ENCODE data around the gene MAP3K7.

Gene MAP3K7

DNA sequence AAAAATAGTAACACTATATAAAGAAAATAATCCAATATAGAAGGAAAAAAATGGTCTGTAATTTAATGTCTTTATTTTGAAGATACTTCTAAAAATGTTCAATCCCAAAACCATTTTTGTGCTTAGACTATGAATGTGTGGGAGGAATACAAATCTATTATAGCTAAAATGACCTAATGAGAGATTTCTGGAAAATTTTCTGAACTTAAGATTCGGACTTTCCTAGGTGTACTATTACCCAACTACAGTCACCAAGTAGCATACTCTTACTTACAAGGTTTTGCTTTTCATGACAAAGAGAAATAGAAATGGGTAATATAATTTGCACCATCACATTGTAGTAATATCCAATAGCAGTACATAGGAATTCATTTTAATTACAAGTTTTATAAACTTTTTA lies 29.9 kb downstream of the MAP3K7 start:
- Histone ChIP-seq H3K4me3 (ENCODE audit: low read depth in 1 of 5, low read length in 5 of 5) (no peak overlapping the region), H3K9me3 (ENCODE audit: control insufficient read depth in 5 of 5, low read length in 5 of 5) (no peaks in the 10 kb centered on the region), H3K36me3 (ENCODE audit: control insufficient read depth in 5 of 5, insufficient read depth in 5 of 5, low read length in 5 of 5) (peaks cover 49 to 72% (median 56%) of the 10 kb centered on the region in 5 donors)

DNA sequence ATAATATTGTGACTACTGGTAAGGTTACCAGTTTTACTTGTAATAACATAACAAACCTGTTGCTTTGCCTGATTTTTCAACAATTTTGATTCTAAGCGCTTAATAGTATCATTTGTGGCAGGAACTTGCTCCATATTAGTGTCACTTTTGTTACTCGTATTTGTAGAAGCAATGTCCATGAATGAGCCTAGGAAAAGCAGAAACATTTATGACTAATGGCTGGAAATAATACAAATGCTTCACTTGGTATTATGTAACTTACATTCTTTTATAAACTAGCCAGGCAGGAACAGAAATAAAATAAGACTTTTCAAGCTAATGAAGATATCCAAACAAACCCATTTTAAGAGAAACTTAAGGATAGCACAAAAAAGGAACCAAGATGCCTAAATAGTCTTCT lies 38.9 kb downstream of the MAP3K7 start:
- H3K36me3 ChIP-seq (ENCODE audit: control insufficient read depth in 5 of 5, insufficient read depth in 5 of 5, low read length in 5 of 5): peaks cover 62 to 87% (median 79%) of the 10 kb centered on the region in 5 donors
- no peak overlapping the region for H3K4me3 ChIP-seq (ENCODE audit: low read depth in 1 of 5, low read length in 5 of 5)
- H3K9me3 ChIP-seq (ENCODE audit: control insufficient read depth in 5 of 5, low read length in 5 of 5): no peaks in the 10 kb centered on the region
- H3K27me3 ChIP-seq (ENCODE audit: control insufficient read depth in 5 of 5, insufficient read depth in 4 of 5, low read length in 5 of 5): no peaks in the 10 kb centered on the region
- H3K4me1 ChIP-seq (ENCODE audit: control insufficient read depth in 5 of 5, insufficient read depth in 5 of 5, low read length in 5 of 5): no peaks in the 10 kb centered on the region
- H3K9ac ChIP-seq (ENCODE audit: low read length in 5 of 5): no peak overlapping the region
- no peak overlapping the region for H3K27ac ChIP-seq (ENCODE audit: low read depth, low read length)

More for the DNA sequence above, 29.9 kb downstream of the MAP3K7 start:
- Histone ChIP-seq H3K27ac (ENCODE audit: low read depth, low read length) (no peak overlapping the region), H3K4me1 (ENCODE audit: control insufficient read depth in 5 of 5, insufficient read depth in 5 of 5, low read length in 5 of 5) (no peaks in the 10 kb centered on the region), H3K27me3 (ENCODE audit: control insufficient read depth in 5 of 5, insufficient read depth in 4 of 5, low read length in 5 of 5) (no peaks in the 10 kb centered on the region), H3K9ac (ENCODE audit: low read length in 5 of 5) (no peak overlapping the region)

DNA sequence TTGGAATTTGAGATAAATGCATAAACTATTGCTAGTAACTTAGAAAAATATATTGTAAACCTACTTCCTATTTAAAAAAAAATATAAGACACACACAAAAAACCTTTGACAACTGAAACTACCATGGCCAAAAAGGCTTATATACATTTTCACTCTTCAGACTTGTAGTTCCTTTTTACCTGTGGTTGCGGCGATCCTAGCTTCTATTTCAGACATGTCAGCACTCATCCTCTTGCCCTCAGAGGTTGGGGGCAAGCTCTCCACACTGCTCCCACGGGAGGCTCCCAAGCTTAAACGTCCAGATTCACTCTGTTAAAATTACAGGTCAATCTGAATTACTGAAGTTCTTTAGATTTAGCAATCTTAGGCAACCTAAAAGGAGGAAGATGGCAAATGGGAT lies 39.8 kb downstream of the MAP3K7 start:
- Histone ChIP-seq H3K9me3 (ENCODE audit: control insufficient read depth in 5 of 5, low read length in 5 of 5) (no peaks in the 10 kb centered on the region), H3K9ac (ENCODE audit: low read length in 5 of 5) (no peak overlapping the region), H3K27me3 (ENCODE audit: control insufficient read depth in 5 of 5, insufficient read depth in 4 of 5, low read length in 5 of 5) (no peaks in the 10 kb centered on the region), H3K4me3 (ENCODE audit: low read depth in 1 of 5, low read length in 5 of 5) (no peak overlapping the region), H3K27ac (ENCODE audit: low read depth, low read length) (no peak overlapping the region), H3K4me1 (ENCODE audit: control insufficient read depth in 5 of 5, insufficient read depth in 5 of 5, low read length in 5 of 5) (no peaks in the 10 kb centered on the region), H3K36me3 (ENCODE audit: control insufficient read depth in 5 of 5, insufficient read depth in 5 of 5, low read length in 5 of 5) (peaks cover 58 to 85% (median 70%) of the 10 kb centered on the region in 5 donors)

DNA sequence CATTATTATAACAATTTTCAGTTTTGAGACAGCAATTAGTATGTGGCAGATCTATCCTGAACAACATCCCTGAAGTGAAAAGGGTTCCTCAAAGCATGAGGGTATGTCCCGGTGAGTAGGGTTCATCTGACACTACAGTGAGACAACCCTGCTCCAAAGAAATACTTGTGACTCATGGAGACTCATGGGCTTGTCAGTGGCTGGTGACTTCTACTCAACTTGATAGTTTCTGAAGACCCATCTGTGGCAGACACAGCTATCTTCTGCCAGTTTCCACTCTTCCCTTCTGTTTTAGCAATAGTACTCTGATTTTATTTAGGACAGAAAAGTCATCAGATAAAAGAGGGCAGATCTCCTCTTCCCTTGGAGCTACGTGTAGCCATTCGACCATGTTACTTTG lies 41.4 kb downstream of the MAP3K7 start:
- Histone ChIP-seq H3K4me1 (ENCODE audit: control insufficient read depth in 5 of 5, insufficient read depth in 5 of 5, low read length in 5 of 5) (no peaks in the 10 kb centered on the region), H3K9ac (ENCODE audit: low read length in 5 of 5) (no peak overlapping the region), H3K9me3 (ENCODE audit: control insufficient read depth in 5 of 5, low read length in 5 of 5) (no peaks in the 10 kb centered on the region), H3K27ac (ENCODE audit: low read depth, low read length) (no peak overlapping the region), H3K36me3 (ENCODE audit: control insufficient read depth in 5 of 5, insufficient read depth in 5 of 5, low read length in 5 of 5) (peaks cover 53 to 82% (median 59%) of the 10 kb centered on the region in 5 donors), H3K27me3 (ENCODE audit: control insufficient read depth in 5 of 5, insufficient read depth in 4 of 5, low read length in 5 of 5) (no peaks in the 10 kb centered on the region), H3K4me3 (ENCODE audit: low read depth in 1 of 5, low read length in 5 of 5) (no peak overlapping the region)

DNA sequence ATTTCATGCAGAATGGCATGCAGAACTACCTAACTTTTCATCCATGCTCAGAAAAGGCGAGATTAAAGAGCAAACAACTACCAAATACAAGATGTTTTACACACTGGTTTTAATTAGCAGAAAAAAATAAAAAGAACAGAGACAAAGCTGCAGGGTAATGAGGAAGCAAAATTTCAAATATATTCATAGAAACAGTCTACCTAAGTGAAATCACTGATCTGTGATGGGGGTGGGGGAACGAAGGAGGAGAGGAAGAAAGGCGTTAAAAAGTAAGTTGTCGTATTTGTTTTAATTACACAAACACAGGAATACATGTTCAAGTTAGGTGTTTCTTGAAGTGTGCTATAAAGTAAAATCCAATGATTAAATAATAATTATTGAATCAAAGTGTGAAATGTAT lies 42.1 kb downstream of the MAP3K7 start:
- H3K36me3 ChIP-seq (ENCODE audit: control insufficient read depth in 5 of 5, insufficient read depth in 5 of 5, low read length in 5 of 5): peaks cover 48 to 80% (median 54%) of the 10 kb centered on the region in 5 donors
- H3K4me3 ChIP-seq (ENCODE audit: low read depth in 1 of 5, low read length in 5 of 5): no peak overlapping the region
- no peaks in the 10 kb centered on the region for H3K9me3 ChIP-seq (ENCODE audit: control insufficient read depth in 5 of 5, low read length in 5 of 5)
- no peaks in the 10 kb centered on the region for H3K4me1 ChIP-seq (ENCODE audit: control insufficient read depth in 5 of 5, insufficient read depth in 5 of 5, low read length in 5 of 5)
- no peak overlapping the region for H3K27ac ChIP-seq (ENCODE audit: low read depth, low read length)
- no peaks in the 10 kb centered on the region for H3K27me3 ChIP-seq (ENCODE audit: control insufficient read depth in 5 of 5, insufficient read depth in 4 of 5, low read length in 5 of 5)
- H3K9ac ChIP-seq (ENCODE audit: low read length in 5 of 5): no peak overlapping the region

DNA sequence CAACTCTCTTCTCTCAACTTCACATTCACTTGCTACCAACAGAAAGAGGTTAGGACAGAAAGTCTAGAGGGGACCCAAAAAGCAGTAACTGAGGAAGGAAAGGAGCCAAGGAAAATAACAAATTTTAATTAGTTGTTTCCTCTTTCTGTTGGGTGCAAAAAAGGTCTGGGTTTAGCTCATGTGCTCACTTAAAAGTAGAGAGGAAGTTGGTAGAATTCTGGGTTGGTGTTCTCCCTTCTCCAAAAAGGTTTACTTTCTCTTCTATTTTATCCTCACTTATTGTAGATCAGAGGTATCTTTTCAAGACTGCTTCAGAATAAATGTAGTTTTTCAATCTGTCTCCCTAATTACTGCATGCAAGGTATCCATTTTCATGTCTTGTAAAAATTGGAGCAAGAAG lies 42.8 kb downstream of the MAP3K7 start:
- no peaks in the 10 kb centered on the region for H3K9me3 ChIP-seq (ENCODE audit: control insufficient read depth in 5 of 5, low read length in 5 of 5)
- no peak overlapping the region for H3K9ac ChIP-seq (ENCODE audit: low read length in 5 of 5)
- no peaks in the 10 kb centered on the region for H3K27me3 ChIP-seq (ENCODE audit: control insufficient read depth in 5 of 5, insufficient read depth in 4 of 5, low read length in 5 of 5)
- H3K4me1 ChIP-seq (ENCODE audit: control insufficient read depth in 5 of 5, insufficient read depth in 5 of 5, low read length in 5 of 5): no peaks in the 10 kb centered on the region
- H3K27ac ChIP-seq (ENCODE audit: low read depth, low read length): no peak overlapping the region
- peaks cover 42 to 73% (median 51%) of the 10 kb centered on the region in 5 donors for H3K36me3 ChIP-seq (ENCODE audit: control insufficient read depth in 5 of 5, insufficient read depth in 5 of 5, low read length in 5 of 5)
- H3K4me3 ChIP-seq (ENCODE audit: low read depth in 1 of 5, low read length in 5 of 5): no peak overlapping the region

DNA sequence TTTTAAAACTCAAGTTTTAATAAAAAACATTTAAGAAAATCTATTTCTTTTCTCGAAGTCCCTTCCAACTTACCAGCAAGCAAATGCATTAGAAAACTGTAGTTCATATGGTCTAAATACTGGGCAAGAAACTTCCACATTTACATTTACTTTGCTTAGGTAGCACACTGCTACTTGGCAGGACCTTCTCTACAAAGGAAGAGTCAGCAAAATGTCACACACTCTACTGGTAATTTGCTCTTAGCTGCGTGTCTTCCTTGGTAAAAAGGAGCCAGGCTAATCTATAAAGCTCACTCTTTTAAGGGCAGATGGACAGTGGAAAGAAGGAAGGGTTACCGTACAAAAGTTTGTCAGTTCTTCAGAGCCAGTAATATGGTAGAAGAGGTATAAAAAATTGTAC lies 45.7 kb downstream of the MAP3K7 start:
- no peak overlapping the region for H3K9ac ChIP-seq (ENCODE audit: low read length in 5 of 5)
- H3K4me1 ChIP-seq (ENCODE audit: control insufficient read depth in 5 of 5, insufficient read depth in 5 of 5, low read length in 5 of 5): peaks cover 0 to 6% (median 3%) of the 10 kb centered on the region in 5 donors
- no peaks in the 10 kb centered on the region for H3K27me3 ChIP-seq (ENCODE audit: control insufficient read depth in 5 of 5, insufficient read depth in 4 of 5, low read length in 5 of 5)
- peaks cover 25 to 58% (median 28%) of the 10 kb centered on the region in 5 donors for H3K36me3 ChIP-seq (ENCODE audit: control insufficient read depth in 5 of 5, insufficient read depth in 5 of 5, low read length in 5 of 5)
- no peak overlapping the region for H3K27ac ChIP-seq (ENCODE audit: low read depth, low read length)
- no peaks in the 10 kb centered on the region for H3K9me3 ChIP-seq (ENCODE audit: control insufficient read depth in 5 of 5, low read length in 5 of 5)
- H3K4me3 ChIP-seq (ENCODE audit: low read depth in 1 of 5, low read length in 5 of 5): no peak overlapping the region

DNA sequence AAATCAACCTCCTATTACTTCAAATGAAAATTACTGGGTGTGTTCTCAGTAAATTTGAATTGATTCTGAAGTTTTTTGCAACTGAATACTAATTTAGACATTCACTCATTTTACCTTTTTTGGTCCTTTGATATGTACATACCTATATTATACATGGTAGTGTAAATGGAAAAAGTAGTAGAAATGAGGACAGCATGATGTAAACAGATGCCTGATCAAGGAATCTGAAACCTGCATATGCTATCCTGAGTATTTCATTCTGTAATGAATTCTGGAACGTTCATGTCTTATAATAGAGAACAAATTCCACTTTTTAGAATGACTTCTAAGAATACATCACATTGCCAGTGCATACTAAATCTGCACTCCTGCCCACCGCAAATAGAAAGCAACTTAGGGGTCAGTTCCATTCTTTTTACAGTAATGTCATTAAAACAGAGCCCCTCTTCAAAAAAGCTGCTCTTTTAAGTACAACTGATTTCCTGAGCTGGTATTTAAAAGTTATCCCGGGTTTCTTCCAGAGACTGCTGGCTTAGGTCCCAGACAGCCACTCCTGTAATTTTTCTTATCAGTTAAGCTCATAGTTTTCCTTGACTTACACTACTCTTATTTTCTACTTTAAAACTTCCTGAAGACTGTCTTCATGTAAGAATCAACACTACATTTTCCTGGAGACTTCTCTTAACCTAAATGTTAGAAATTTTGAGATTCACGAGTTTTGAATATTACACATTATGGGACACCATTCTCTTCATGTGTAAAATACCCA lies 48.4 kb downstream of the MAP3K7 start:
- no peaks in the 10 kb centered on the region for H3K9me3 ChIP-seq (ENCODE audit: control insufficient read depth in 5 of 5, low read length in 5 of 5)
- H3K36me3 ChIP-seq (ENCODE audit: control insufficient read depth in 5 of 5, insufficient read depth in 5 of 5, low read length in 5 of 5): peaks cover 12 to 42% (median 14%) of the 10 kb centered on the region in 5 donors
- H3K27ac ChIP-seq (ENCODE audit: low read depth, low read length): no peak overlapping the region
- H3K4me1 ChIP-seq (ENCODE audit: control insufficient read depth in 5 of 5, insufficient read depth in 5 of 5, low read length in 5 of 5): peaks cover 0 to 6% (median 3%) of the 10 kb centered on the region in 5 donors
- no peak overlapping the region for H3K4me3 ChIP-seq (ENCODE audit: low read depth in 1 of 5, low read length in 5 of 5)
- no peaks in the 10 kb centered on the region for H3K27me3 ChIP-seq (ENCODE audit: control insufficient read depth in 5 of 5, insufficient read depth in 4 of 5, low read length in 5 of 5)
- H3K9ac ChIP-seq (ENCODE audit: low read length in 5 of 5): no peak overlapping the region

DNA sequence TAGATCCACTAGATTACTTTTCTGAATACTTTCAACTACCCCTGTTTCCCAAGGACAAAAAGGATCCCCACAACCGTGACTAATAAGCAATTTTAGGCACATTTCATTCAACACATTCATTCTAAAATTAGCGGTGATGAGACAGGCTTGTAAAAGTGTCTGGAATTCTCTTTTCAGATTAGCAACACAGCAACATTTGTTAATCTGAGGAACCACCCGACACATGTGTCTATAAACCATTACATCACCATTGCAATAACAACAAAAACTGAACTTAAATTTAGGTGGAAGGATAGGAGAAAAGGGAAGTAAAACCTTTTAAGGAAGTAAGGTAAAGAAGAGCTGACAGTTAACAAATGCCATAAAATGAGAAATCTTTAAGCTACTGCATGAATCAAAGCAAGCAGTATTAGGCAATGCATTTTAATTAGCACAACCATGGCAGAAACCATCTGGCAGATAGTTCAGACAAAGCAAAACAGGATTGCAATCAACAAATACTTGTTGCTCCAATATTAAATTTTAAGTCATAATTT lies 49.1 kb downstream of the MAP3K7 start:
- Histone ChIP-seq H3K4me1 (ENCODE audit: control insufficient read depth in 5 of 5, insufficient read depth in 5 of 5, low read length in 5 of 5) (peaks cover 0 to 6% (median 3%) of the 10 kb centered on the region in 5 donors), H3K27ac (ENCODE audit: low read depth, low read length) (no peak overlapping the region), H3K9me3 (ENCODE audit: control insufficient read depth in 5 of 5, low read length in 5 of 5) (no peaks in the 10 kb centered on the region), H3K4me3 (ENCODE audit: low read depth in 1 of 5, low read length in 5 of 5) (no peak overlapping the region), H3K36me3 (ENCODE audit: control insufficient read depth in 5 of 5, insufficient read depth in 5 of 5, low read length in 5 of 5) (peaks cover 16 to 43% (median 19%) of the 10 kb centered on the region in 5 donors), H3K27me3 (ENCODE audit: control insufficient read depth in 5 of 5, insufficient read depth in 4 of 5, low read length in 5 of 5) (no peaks in the 10 kb centered on the region), H3K9ac (ENCODE audit: low read length in 5 of 5) (no peak overlapping the region)

DNA sequence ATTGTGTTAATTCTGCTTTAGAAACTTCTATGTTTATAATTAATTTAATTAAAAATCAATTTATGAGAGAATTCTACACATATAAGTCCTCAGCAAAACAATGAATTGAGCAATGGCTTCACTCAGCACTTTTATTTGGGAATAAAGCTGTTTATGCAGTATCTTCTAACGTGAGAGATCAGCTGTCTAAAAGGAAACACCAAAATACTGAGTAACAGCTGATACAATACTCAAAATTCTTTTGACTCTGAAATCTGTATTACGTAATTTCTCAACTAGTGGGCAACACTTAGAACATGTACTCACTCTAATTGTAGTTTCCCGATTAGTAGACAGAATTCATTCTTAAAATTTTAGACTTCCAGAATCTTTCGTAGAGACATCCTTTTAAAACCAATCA lies 49.8 kb downstream of the MAP3K7 start:
- Histone ChIP-seq H3K4me3 (ENCODE audit: low read depth in 1 of 5, low read length in 5 of 5) (no peak overlapping the region), H3K9me3 (ENCODE audit: control insufficient read depth in 5 of 5, low read length in 5 of 5) (no peaks in the 10 kb centered on the region), H3K9ac (ENCODE audit: low read length in 5 of 5) (no peak overlapping the region), H3K27me3 (ENCODE audit: control insufficient read depth in 5 of 5, insufficient read depth in 4 of 5, low read length in 5 of 5) (no peaks in the 10 kb centered on the region), H3K4me1 (ENCODE audit: control insufficient read depth in 5 of 5, insufficient read depth in 5 of 5, low read length in 5 of 5) (peaks cover 0 to 6% (median 3%) of the 10 kb centered on the region in 5 donors), H3K36me3 (ENCODE audit: control insufficient read depth in 5 of 5, insufficient read depth in 5 of 5, low read length in 5 of 5) (peaks cover 19 to 43% (median 25%) of the 10 kb centered on the region in 5 donors), H3K27ac (ENCODE audit: low read depth, low read length) (no peak overlapping the region)

All from subcutaneous abdominal adipose tissue (tissue), 5 donors.